Measurements from ENCODE around the gene RRP8. TPM values are rescaled to one million over a fixed set of nuclear protein-coding genes. Genes with fewer than 3 reads are reported as not detected.

Gene RRP8
- total and polyA plus RNA-seq, 9 of the 15 experiments (the other 6 are each of a cell fraction or from before 2014, with no cell fraction given): 5.7 to 47.3 (median 32.6) TPM

- peak overlapping the region; percentile 96 for H3K27ac ChIP-seq (ENCODE audit: extremely low read depth, low read depth, low read length)
- 0 out of 2 replicates have a peak overlapping the region, but pooled peaks have one; percentile 98 for H2AFZ ChIP-seq (ENCODE audit: low read depth, low read length)
- H4K20me1 ChIP-seq (replicated peaks; ENCODE audit: control insufficient read depth, insufficient read depth, low read length): no peaks in the 10 kb centered on the region
- BruUV-seq (replicated peaks): no TSS peak
- DNase-seq (ENCODE audit: extremely low read depth in 1 of 4, low spot score in 3 of 4) (no peak), FAIRE-seq (no peak), ATAC-seq (no peak)
- H3K4me2 ChIP-seq (ENCODE audit: insufficient read depth, low read length): peak overlapping the region; percentile 99
- H3K9me1 ChIP-seq (ENCODE audit: control insufficient read depth, insufficient read depth, low read length): no peaks in the 10 kb centered on the region
- ChIA-PET POLR2A (interaction anchor here (0.6 to 2.1 kb wide), 15 partner anchors 10 to 666 kb away, joined by 3 to 12 read pairs (median 3); partner anchors contain the start of gene MRPL17), CTCF (ENCODE audit: low intra/inter-chr PET ratio) (no interaction called here)
- no peaks in the 10 kb centered on the region for H3K27me3 ChIP-seq (ENCODE audit: control insufficient read depth in 2 of 2, insufficient read depth in 2 of 2, low read length in 2 of 2)
- H3K4me1 ChIP-seq (replicated peaks in 1 of 2; ENCODE audit: control insufficient read depth in 2 of 2, insufficient read depth in 2 of 2, low read length in 2 of 2): peaks cover 25 to 28% of the 10 kb centered on the region in 2 experiments
- peak overlapping the region; percentile 92 to 97; a peak in 3 of 4 replicates for H3K9ac ChIP-seq (ENCODE audit: insufficient read depth in 1 of 2, low read depth in 2 of 2, low read length in 2 of 2)
- peaks cover 31% of the 10 kb centered on the region for H3K79me2 ChIP-seq (ENCODE audit: control insufficient read depth, insufficient read depth, low read length)
- peak overlapping the region; percentile 81 for H3K4me3 ChIP-seq
- in situ Hi-C loops (cut with MboI) (no loop called here), intact Hi-C loops (cut with micrococcal nuclease) (loop anchor here (2.0 kb wide), 1 partner anchor 71 kb away; the partner anchor contains the start of gene MRPL17)
- H3K9me3 ChIP-seq (replicated peaks; ENCODE audit: control insufficient read depth, insufficient read depth, low read depth, low read length): no peaks in the 10 kb centered on the region
- peaks cover 62% of the 10 kb centered on the region for H3K36me3 ChIP-seq (ENCODE audit: control insufficient read depth, insufficient read depth, low read length)
- 2% methylated on average over 15 of the region's 36 CpGs for WGBS (ENCODE audit: insufficient coverage, low coverage, missing lambda C conversion rate)
- TF ChIP-seq SRSF3 (IDR thresholded peaks at IDR 0.05; ENCODE audit: insufficient read depth, low read length) (0 out of 2 replicates have a peak, but pooled peaks have one; percentile 3), ZBED1 (IDR thresholded peaks at IDR 0.05) (no peak), ZNF24 (IDR thresholded peaks at IDR 0.05) (no peak), SIN3A (IDR thresholded peaks at IDR 0.05; ENCODE audit: borderline replicate concordance in 2 of 2, control insufficient read depth in 1 of 2, low read depth in 2 of 2, low read length in 2 of 2) (peak; percentile 58 to 91; a peak in 1 of 4 replicates), MIER1 (IDR thresholded peaks at IDR 0.05; ENCODE audit: low read depth) (no peak), GATAD2B (IDR thresholded peaks at IDR 0.05; ENCODE audit: borderline replicate concordance) (peak; percentile 94), NONO (IDR thresholded peaks at IDR 0.05; ENCODE audit: low read depth in 2 of 2, low read length in 1 of 2) (peak; percentile 46 to 75; a peak in 2 of 4 replicates), SIN3B (IDR thresholded peaks at IDR 0.05; ENCODE audit: low read depth) (peak; percentile 81), USF2 (CRISPR knock-in tag; IDR thresholded peaks at IDR 0.05) (no peak), RBM22 (IDR thresholded peaks at IDR 0.05; ENCODE audit: low read depth, low read length, poor library complexity, severe bottlenecking) (peak; percentile 84), E4F1 (CRISPR knock-in tag; IDR thresholded peaks at IDR 0.05; ENCODE audit: borderline replicate concordance) (peak; percentile 79; the same call in 1 of the 2 replicates), ZFX (CRISPR knock-in tag; IDR thresholded peaks at IDR 0.05) (peak; percentile 65), PHF8 (IDR thresholded peaks at IDR 0.05; ENCODE audit: borderline replicate concordance, low read length) (peak; percentile 72; the same call in 1 of the 2 replicates)
- TF ChIP-seq, protein P1, sequence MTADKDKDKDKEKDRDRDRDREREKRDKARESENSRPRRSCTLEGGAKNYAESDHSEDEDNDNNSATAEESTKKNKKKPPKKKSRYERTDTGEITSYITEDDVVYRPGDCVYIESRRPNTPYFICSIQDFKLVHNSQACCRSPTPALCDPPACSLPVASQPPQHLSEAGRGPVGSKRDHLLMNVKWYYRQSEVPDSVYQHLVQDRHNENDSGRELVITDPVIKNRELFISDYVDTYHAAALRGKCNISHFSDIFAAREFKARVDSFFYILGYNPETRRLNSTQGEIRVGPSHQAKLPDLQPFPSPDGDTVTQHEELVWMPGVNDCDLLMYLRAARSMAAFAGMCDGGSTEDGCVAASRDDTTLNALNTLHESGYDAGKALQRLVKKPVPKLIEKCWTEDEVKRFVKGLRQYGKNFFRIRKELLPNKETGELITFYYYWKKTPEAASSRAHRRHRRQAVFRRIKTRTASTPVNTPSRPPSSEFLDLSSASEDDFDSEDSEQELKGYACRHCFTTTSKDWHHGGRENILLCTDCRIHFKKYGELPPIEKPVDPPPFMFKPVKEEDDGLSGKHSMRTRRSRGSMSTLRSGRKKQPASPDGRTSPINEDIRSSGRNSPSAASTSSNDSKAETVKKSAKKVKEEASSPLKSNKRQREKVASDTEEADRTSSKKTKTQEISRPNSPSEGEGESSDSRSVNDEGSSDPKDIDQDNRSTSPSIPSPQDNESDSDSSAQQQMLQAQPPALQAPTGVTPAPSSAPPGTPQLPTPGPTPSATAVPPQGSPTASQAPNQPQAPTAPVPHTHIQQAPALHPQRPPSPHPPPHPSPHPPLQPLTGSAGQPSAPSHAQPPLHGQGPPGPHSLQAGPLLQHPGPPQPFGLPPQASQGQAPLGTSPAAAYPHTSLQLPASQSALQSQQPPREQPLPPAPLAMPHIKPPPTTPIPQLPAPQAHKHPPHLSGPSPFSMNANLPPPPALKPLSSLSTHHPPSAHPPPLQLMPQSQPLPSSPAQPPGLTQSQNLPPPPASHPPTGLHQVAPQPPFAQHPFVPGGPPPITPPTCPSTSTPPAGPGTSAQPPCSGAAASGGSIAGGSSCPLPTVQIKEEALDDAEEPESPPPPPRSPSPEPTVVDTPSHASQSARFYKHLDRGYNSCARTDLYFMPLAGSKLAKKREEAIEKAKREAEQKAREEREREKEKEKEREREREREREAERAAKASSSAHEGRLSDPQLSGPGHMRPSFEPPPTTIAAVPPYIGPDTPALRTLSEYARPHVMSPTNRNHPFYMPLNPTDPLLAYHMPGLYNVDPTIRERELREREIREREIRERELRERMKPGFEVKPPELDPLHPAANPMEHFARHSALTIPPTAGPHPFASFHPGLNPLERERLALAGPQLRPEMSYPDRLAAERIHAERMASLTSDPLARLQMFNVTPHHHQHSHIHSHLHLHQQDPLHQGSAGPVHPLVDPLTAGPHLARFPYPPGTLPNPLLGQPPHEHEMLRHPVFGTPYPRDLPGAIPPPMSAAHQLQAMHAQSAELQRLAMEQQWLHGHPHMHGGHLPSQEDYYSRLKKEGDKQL (CRISPR knock-in tag; IDR thresholded peaks at IDR 0.05; ENCODE audit: borderline replicate concordance): 0 out of 2 replicates have a peak, but pooled peaks have one; percentile 9
Measured at GRCh38 chr11:6611963-6612212, 8.5 kb upstream of the RRP8 start.

Data from K562 (cell line).